K562 (cell line): Measurements from ENCODE around the gene AGBL1. TPM values are rescaled to one million over a fixed set of nuclear protein-coding genes. Genes with fewer than 3 reads are reported as not detected.

Experiments used
- ATAC-seq: fragments of 200-7000 bp; cut with Tn5 transposase; 3 replicates; pipeline ENCODE4 v1.9.1; 2020; ENCODE audit warnings: moderate library complexity
- BruUV-seq: library from RNA; stranded (reverse); fragments of 400-500 nt; replicated peaks from 2 replicates; lab custom pipeline; 2021; lab: Mats Ljungman, UMichigan
- CTCF ChIA-PET: fragments of 300-600 bp; formaldehyde crosslinking; extraction: SDS; loops from one replicate; lab custom pipeline; 2021; ENCODE audit warnings: low intra/inter-chr PET ratio; lab: Yijun Ruan, JAX
- POLR2A ChIA-PET: fragments of 300-600, 350-650 bp; sonication (Branson Sonifier 250); formaldehyde crosslinking; extraction: SDS; loops from one replicate; lab custom pipeline; 2021; ENCODE audit warnings: antibody characterized with exemption, inconsistent platforms; lab: Yijun Ruan, JAX
- DNase-seq, 4 experiments: peaks; one replicate each; pipeline versions ENCODE4 v3.0.0 to v3.0.0-alpha.2; 2011 to 2018; ENCODE audit warnings: low spot score in 3 of 4, mixed read lengths in 3 of 4; ENCODE audit errors: extremely low read depth in 1 of 4
- FAIRE-seq: peaks from 2 replicates; lab custom pipeline; 2011; peaks lifted over from hg19 to GRCh38; lab: Jason Lieb, UNC
- H2AFZ ChIP-seq: 2 replicates; pipeline ENCODE4 v1.6.0; 2011; ENCODE audit warnings: low read depth, low read length, control low read depth, inconsistent platforms
- H3K27ac ChIP-seq: fragments of 200-600 bp; 3 replicates; pipeline ENCODE4 v1.8.0; 2011; ENCODE audit warnings: low read depth, mild to moderate bottlenecking, control low read depth, inconsistent platforms, low read length, moderate library complexity, mixed read lengths; ENCODE audit errors: extremely low read depth
- H3K27me3 ChIP-seq, 2 experiments: fragments of 300-600 bp in 1 of 2; 2 replicates in 1 of 2; 3 replicates in 1 of 2; pipeline versions ENCODE4 v1.6.0 to v1.8.0; 2011; ENCODE audit warnings: inconsistent platforms in 2 of 2, low read length in 2 of 2, mild to moderate bottlenecking in 1 of 2, mixed read lengths in 1 of 2, moderate library complexity in 1 of 2; ENCODE audit not compliant: control insufficient read depth in 2 of 2, insufficient read depth in 2 of 2
- H3K36me3 ChIP-seq: fragments of 300-600 bp; 3 replicates; pipeline ENCODE4 v1.8.0; 2011; ENCODE audit warnings: mild to moderate bottlenecking, low read length, inconsistent platforms; ENCODE audit not compliant: control insufficient read depth, insufficient read depth
- H3K4me1 ChIP-seq, 2 experiments: fragments of 200-600 bp in 1 of 2; replicated peaks in 1 of 2; 2 replicates in 1 of 2; 3 replicates in 1 of 2; pipeline versions ENCODE4 v1.5.1 to v1.8.0; 2011; ENCODE audit warnings: inconsistent platforms in 2 of 2, low read length in 2 of 2, mild to moderate bottlenecking in 1 of 2, mixed read lengths in 1 of 2, moderate library complexity in 1 of 2; ENCODE audit not compliant: control insufficient read depth in 2 of 2, insufficient read depth in 2 of 2
- H3K4me2 ChIP-seq: 2 replicates; pipeline ENCODE4 v1.6.1; 2011; ENCODE audit warnings: low read length, control low read depth, inconsistent platforms, mixed read lengths; ENCODE audit not compliant: insufficient read depth
- H3K4me3 ChIP-seq: fragments of 200-600 bp; sonication (generic), shearing (Covaris generic); 2 replicates; pipeline ENCODE4 v1.5.1; 2016; ENCODE audit warnings: control low read depth, inconsistent platforms
- H3K79me2 ChIP-seq: fragments of 200-600 bp; 3 replicates; pipeline ENCODE4 v1.8.0; 2011; ENCODE audit warnings: low read length, inconsistent platforms; ENCODE audit not compliant: control insufficient read depth, insufficient read depth
- H3K9ac ChIP-seq, 2 experiments: 2 replicates each; pipeline versions ENCODE4 v1.6.0 to v1.6.1; 2011; ENCODE audit warnings: low read depth in 2 of 2, low read length in 2 of 2, control low read depth in 1 of 2, inconsistent platforms in 1 of 2, mild to moderate bottlenecking in 1 of 2, mixed read lengths in 1 of 2; ENCODE audit not compliant: insufficient read depth in 1 of 2
- H3K9me1 ChIP-seq: one replicate; pipeline ENCODE4 v1.6.0; 2011; ENCODE audit warnings: inconsistent platforms, mild to moderate bottlenecking, low read length, moderate library complexity; ENCODE audit not compliant: control insufficient read depth, insufficient read depth
- H3K9me3 ChIP-seq: replicated peaks from 2 replicates; pipeline ENCODE4 v1.5.1; 2011; ENCODE audit warnings: low read depth, low read length, inconsistent platforms; ENCODE audit not compliant: control insufficient read depth, insufficient read depth
- H4K20me1 ChIP-seq: replicated peaks from 2 replicates; pipeline ENCODE4 v1.6.1; 2011; ENCODE audit warnings: low read length, inconsistent platforms, mixed read lengths; ENCODE audit not compliant: control insufficient read depth, insufficient read depth
- CBX8 ChIP-seq: fragments of 200-600 bp; sonication (generic); IDR thresholded peaks from 2 replicates; pipeline ENCODE4 v1.6.1; 2012; ENCODE audit warnings: borderline replicate concordance, mixed run types, low read depth, mild to moderate bottlenecking, moderate library complexity, mixed read lengths, low read length, control low read depth, inconsistent platforms; ENCODE audit not compliant: poor library complexity, severe bottlenecking; ENCODE audit errors: extremely low read depth
- COPS2 ChIP-seq: fragments of 450-650 bp; conservative IDR thresholded peaks from 2 replicates; pipeline ENCODE4 v1.6.1; 2016; ENCODE audit warnings: mild to moderate bottlenecking, moderate library complexity
- FIP1L1 ChIP-seq: fragments of 200-400 bp; formaldehyde crosslinking; IDR thresholded peaks from 2 replicates; pipeline ENCODE4 v1.6.1; 2018; ENCODE audit warnings: mild to moderate bottlenecking, low read depth, low read length; ENCODE audit not compliant: poor library complexity, severe bottlenecking
- HIVEP1 ChIP-seq: fragments of 250-450 bp; sonication (Bioruptor Pico); IDR thresholded peaks from 2 replicates; pipeline ENCODE4 v1.4.0; 2020; ENCODE audit warnings: mild to moderate bottlenecking
- NCOA1 ChIP-seq: fragments of 450-650 bp; IDR thresholded peaks from 2 replicates; pipeline ENCODE4 v1.6.1; 2016; ENCODE audit warnings: low read depth
- NCOA4 ChIP-seq: fragments of 450-650 bp; IDR thresholded peaks from 2 replicates; pipeline ENCODE4 v1.6.1; 2018; ENCODE audit warnings: mild to moderate bottlenecking; ENCODE audit not compliant: partially characterized antibody
- PYGO2 ChIP-seq: fragments of 450-650 bp; IDR thresholded peaks from 2 replicates; pipeline ENCODE4 v1.6.1; 2016; ENCODE audit warnings: mild to moderate bottlenecking, missing genetic modification characterization, moderate library complexity, missing compliant biosample characterization
- SRSF1 ChIP-seq: fragments of 200-400 bp; formaldehyde crosslinking; IDR thresholded peaks from 2 replicates; pipeline ENCODE4 v1.6.1; 2017; ENCODE audit warnings: mild to moderate bottlenecking, low read depth, low read length, moderate library complexity
- TFAM ChIP-seq: fragments of 250-450 bp; sonication (Bioruptor Pico); conservative IDR thresholded peaks from 2 replicates; pipeline ENCODE4 v1.5.0; 2021; ENCODE audit warnings: mild to moderate bottlenecking, moderate library complexity
- ZKSCAN8 ChIP-seq: fragments of 200-800 bp; sonication (Bioruptor generic); IDR thresholded peaks from 2 replicates; pipeline ENCODE4 v1.6.1; 2016; ENCODE audit warnings: missing genetic modification characterization, missing compliant biosample characterization
- WGBS: fragments of 100-300 bp; shearing (Covaris generic); methylation state at CpG from one replicate; pipeline ENCODE4 v1.1.6; 2016; ENCODE audit warnings: low coverage, mixed read lengths; ENCODE audit not compliant: insufficient coverage; ENCODE audit errors: missing lambda C conversion rate; 5-methylcytosine and 5-hydroxymethylcytosine counted together
- in situ Hi-C: fragments of 300-500 bp; cut with MboI; formaldehyde crosslinking; loops from 4 replicates; pipeline ENCODE4 v1.15.0; 2018; ENCODE audit warnings: inconsistent platforms, mixed read lengths
- intact Hi-C: fragments of 100-400 bp; cut with micrococcal nuclease; formaldehyde crosslinking; loops from 2 replicates; pipeline ENCODE4 v1.14.2; 2022
- polyA plus RNA-seq, 8 experiments: library from polyadenylated mRNA; depleted of rRNA in 4 of 8; stranded (reverse) in 5 of 8; unstranded in 3 of 8; fragments of >200 nt; fragmentation: Nextera tagmentation in 2 of 8; fragmentation: Illumina TruSeq in 1 of 8; extraction: Ambion mirVana in 2 of 8; extraction: Trizol in 1 of 8; gene quantifications; 2 replicates each; pipeline versions ENCODE4 v1.2.1 to v1.2.3, GENCODE V29; 2011 to 2014; ENCODE audit warnings: inconsistent platforms in 1 of 8, missing spikeins in 1 of 8
- total RNA-seq, 7 experiments: library from RNA; depleted of rRNA in 6 of 7; stranded (reverse); fragments of >200 nt in 6 of 7; fragmentation: Illumina TruSeq in 2 of 7; extraction: Trizol in 2 of 7; gene quantifications; 2 replicates each; pipeline versions ENCODE4 v1.2.1 to v1.2.3, GENCODE V29; 2011 to 2021; ENCODE audit warnings: low replicate concordance in 1 of 7
- TF ChIP-seq, protein P1 (sequence below), 2 experiments: fragments of 450-650 bp in 1 of 2; sonication (generic) in 1 of 2; formaldehyde crosslinking in 1 of 2; IDR thresholded peaks in 1 of 2; conservative IDR thresholded peaks in 1 of 2; 2 replicates each; pipeline versions ENCODE4 v1.6.1 to v1.8.1; 2016 to 2023; ENCODE audit warnings: mild to moderate bottlenecking in 2 of 2, moderate library complexity in 2 of 2, inconsistent platforms in 1 of 2, missing genetic modification reagents in 1 of 2
- TF ChIP-seq, protein P2 (sequence below): fragments of 450-650 bp; IDR thresholded peaks from 2 replicates; pipeline ENCODE4 v1.6.1; 2016; ENCODE audit warnings: low read depth

Gene AGBL1
- total and polyA plus RNA-seq, 9 of the 15 experiments (the other 6 are each of a cell fraction or from before 2014, with no cell fraction given): not detected

GRCh38 chr15:86855307-86856291 lies 775.9 kb downstream of the AGBL1 start:
- DNase-seq: no peak
- CTCF ChIA-PET: no interaction called here
- H4K20me1 ChIP-seq: no peaks in the 10 kb centered on the region
- H3K4me1 ChIP-seq: no peaks in the 10 kb centered on the region
- no peaks in the 10 kb centered on the region for H3K9me3 ChIP-seq
- no peaks in the 10 kb centered on the region for H3K79me2 ChIP-seq
- no peak overlapping the region for H3K4me3 ChIP-seq
- BruUV-seq: no TSS peak
- H3K36me3 ChIP-seq: no peaks in the 10 kb centered on the region
- WGBS: 2% methylated on average over 8 of the region's 8 CpGs
- no peaks in the 10 kb centered on the region for H3K9me1 ChIP-seq
- POLR2A ChIA-PET: no interaction called here
- FAIRE-seq: no peak
- H3K9ac ChIP-seq: no peak overlapping the region
- no peak overlapping the region for H3K27ac ChIP-seq
- in situ Hi-C loops (no loop called here), intact Hi-C loops (no loop called here)
- no peak overlapping the region for H2AFZ ChIP-seq
- H3K4me2 ChIP-seq: no peak overlapping the region
- no peak for ATAC-seq
- no peaks in the 10 kb centered on the region for H3K27me3 ChIP-seq
- TF ChIP-seq PYGO2 (tag) (no peak), TFAM (CRISPR knock-in tag) (no peak), SRSF1 (no peak), HIVEP1 (CRISPR knock-in tag) (no peak), NCOA1 (no peak), ZKSCAN8 (CRISPR knock-in tag) (no peak), FIP1L1 (no peak), NCOA4 (no peak), CBX8 (no peak), COPS2 (no peak)
- TF ChIP-seq, protein P1, sequence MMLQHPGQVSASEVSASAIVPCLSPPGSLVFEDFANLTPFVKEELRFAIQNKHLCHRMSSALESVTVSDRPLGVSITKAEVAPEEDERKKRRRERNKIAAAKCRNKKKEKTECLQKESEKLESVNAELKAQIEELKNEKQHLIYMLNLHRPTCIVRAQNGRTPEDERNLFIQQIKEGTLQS (IDR thresholded peaks at IDR 0.05): no peak
- TF ChIP-seq, protein P1 (CRISPR knock-in tag; conservative IDR thresholded peaks at IDR 0.05): no peak
- TF ChIP-seq, protein P2, sequence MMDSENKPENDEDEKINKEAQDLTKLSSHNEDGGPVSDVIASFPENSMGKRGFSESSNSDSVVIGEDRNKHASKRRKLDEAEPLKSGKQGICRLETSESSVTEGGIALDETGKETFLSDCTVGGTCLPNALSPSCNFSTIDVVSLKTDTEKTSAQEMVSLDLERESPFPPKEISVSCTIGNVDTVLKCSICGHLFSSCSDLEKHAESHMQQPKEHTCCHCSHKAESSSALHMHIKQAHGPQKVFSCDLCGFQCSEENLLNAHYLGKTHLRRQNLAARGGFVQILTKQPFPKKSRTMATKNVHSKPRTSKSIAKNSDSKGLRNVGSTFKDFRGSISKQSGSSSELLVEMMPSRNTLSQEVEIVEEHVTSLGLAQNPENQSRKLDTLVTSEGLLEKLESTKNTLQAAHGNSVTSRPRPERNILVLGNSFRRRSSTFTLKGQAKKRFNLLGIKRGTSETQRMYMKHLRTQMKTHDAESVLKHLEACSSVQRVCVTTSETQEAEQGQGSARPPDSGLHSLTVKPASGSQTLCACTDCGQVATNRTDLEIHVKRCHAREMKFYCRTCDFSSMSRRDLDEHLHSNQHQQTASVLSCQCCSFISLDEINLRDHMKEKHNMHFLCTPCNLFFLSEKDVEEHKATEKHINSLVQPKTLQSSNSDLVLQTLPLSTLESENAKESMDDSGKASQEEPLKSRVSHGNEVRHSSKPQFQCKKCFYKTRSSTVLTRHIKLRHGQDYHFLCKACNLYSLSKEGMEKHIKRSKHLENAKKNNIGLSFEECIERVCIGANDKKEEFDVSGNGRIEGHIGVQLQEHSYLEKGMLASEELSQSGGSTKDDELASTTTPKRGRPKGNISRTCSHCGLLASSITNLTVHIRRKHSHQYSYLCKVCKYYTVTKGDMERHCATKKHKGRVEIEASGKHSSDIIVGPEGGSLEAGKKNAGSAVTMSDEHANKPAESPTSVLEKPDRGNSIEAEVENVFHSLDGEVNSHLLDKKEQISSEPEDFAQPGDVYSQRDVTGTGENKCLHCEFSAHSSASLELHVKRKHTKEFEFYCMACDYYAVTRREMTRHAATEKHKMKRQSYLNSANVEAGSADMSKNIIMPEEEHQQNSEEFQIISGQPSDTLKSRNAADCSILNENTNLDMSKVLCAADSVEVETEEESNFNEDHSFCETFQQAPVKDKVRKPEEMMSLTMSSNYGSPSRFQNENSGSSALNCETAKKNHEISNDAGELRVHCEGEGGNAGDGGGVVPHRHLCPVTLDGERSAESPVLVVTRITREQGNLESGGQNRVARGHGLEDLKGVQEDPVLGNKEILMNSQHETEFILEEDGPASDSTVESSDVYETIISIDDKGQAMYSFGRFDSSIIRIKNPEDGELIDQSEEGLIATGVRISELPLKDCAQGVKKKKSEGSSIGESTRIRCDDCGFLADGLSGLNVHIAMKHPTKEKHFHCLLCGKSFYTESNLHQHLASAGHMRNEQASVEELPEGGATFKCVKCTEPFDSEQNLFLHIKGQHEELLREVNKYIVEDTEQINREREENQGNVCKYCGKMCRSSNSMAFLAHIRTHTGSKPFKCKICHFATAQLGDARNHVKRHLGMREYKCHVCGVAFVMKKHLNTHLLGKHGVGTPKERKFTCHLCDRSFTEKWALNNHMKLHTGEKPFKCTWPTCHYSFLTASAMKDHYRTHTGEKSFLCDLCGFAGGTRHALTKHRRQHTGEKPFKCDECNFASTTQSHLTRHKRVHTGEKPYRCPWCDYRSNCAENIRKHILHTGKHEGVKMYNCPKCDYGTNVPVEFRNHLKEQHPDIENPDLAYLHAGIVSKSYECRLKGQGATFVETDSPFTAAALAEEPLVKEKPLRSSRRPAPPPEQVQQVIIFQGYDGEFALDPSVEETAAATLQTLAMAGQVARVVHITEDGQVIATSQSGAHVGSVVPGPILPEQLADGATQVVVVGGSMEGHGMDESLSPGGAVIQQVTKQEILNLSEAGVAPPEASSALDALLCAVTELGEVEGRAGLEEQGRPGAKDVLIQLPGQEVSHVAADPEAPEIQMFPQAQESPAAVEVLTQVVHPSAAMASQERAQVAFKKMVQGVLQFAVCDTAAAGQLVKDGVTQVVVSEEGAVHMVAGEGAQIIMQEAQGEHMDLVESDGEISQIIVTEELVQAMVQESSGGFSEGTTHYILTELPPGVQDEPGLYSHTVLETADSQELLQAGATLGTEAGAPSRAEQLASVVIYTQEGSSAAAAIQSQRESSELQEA: no peak
